Measurements from ENCODE around the gene ATG16L1. TPM values are rescaled to one million over a fixed set of nuclear protein-coding genes. Genes with fewer than 3 reads are reported as not detected.

Gene ATG16L1
- total RNA-seq, 1 experiment from 2014 or later: 20.2 TPM

DNA sequence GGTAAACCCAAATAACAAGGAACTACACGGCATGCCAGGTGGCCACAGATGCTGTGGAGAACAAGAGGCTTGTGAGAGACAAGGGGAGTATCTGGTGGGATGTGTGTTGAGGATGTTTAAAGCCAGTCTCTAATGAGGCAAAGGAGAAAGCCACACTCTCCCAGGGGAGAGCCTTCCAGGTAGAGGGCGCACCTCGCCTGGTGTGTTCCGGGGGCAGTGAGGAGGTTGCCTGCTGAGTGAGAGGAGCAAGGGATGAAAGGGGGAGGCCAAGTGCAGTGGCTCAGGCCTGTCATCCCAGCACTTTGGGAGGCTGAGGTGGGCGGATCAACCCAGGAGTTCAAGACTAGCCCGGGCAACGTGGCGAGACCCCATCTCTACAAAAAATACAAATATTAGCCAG is 72.4 kb downstream of the ATG16L1 start:
- Histone ChIP-seq H3K79me2 (ENCODE audit: low read length) (no peaks in the 10 kb centered on the region), H3K4me2 (ENCODE audit: low read depth, low read length, poor library complexity, severe bottlenecking) (no peak overlapping the region), H3K4me3 (ENCODE audit: low read length) (no peak overlapping the region), H2AFZ (ENCODE audit: low read length) (no peak overlapping the region), H3K4me1 (ENCODE audit: low read length) (peaks cover 7% of the 10 kb centered on the region), H4K20me1 (ENCODE audit: insufficient read depth, low read depth, low read length) (no peaks in the 10 kb centered on the region), H3K36me3 (ENCODE audit: insufficient read depth, low read length) (no peaks in the 10 kb centered on the region), H3K9ac (ENCODE audit: low read length) (no peak overlapping the region), H3K27ac (ENCODE audit: low read length) (no peak overlapping the region), H3K27me3 (ENCODE audit: low read length) (no peaks in the 10 kb centered on the region), H3K9me2 (replicated peaks; ENCODE audit: insufficient read depth, low read length) (no peaks in the 10 kb centered on the region), H3K9me3 (ENCODE audit: low read length) (no peaks in the 10 kb centered on the region)
- DNase-seq: no peak

DNA sequence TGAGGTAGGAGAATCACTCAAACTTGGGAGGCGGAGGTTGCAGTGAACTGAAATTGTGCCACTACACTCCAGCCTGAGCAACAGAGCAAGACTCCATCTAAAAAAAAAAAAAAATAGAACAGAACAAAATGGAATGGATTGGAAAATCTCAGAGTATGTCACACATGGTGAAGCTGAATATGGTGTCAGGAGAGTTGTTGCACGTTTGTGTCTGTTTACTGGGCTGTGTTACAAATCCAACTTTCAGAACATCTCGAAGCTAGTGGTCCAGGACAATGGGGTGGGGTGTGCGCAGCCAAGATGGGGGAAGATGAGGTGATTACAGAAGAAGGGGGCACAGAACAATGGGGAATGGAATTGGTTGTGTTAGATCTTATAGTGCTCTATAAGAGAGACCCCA is 73.8 kb downstream of the ATG16L1 start:
- Histone ChIP-seq H3K4me1 (ENCODE audit: low read length) (peaks cover 7% of the 10 kb centered on the region), H3K9me2 (replicated peaks; ENCODE audit: insufficient read depth, low read length) (no peaks in the 10 kb centered on the region), H3K4me3 (ENCODE audit: low read length) (no peak overlapping the region), H3K4me2 (ENCODE audit: low read depth, low read length, poor library complexity, severe bottlenecking) (no peak overlapping the region), H3K27ac (ENCODE audit: low read length) (no peak overlapping the region), H3K36me3 (ENCODE audit: insufficient read depth, low read length) (no peaks in the 10 kb centered on the region), H3K79me2 (ENCODE audit: low read length) (no peaks in the 10 kb centered on the region), H3K9me3 (ENCODE audit: low read length) (no peaks in the 10 kb centered on the region), H2AFZ (ENCODE audit: low read length) (no peak overlapping the region), H3K9ac (ENCODE audit: low read length) (no peak overlapping the region), H3K27me3 (ENCODE audit: low read length) (no peaks in the 10 kb centered on the region), H4K20me1 (ENCODE audit: insufficient read depth, low read depth, low read length) (no peaks in the 10 kb centered on the region)
- no peak for DNase-seq

DNA sequence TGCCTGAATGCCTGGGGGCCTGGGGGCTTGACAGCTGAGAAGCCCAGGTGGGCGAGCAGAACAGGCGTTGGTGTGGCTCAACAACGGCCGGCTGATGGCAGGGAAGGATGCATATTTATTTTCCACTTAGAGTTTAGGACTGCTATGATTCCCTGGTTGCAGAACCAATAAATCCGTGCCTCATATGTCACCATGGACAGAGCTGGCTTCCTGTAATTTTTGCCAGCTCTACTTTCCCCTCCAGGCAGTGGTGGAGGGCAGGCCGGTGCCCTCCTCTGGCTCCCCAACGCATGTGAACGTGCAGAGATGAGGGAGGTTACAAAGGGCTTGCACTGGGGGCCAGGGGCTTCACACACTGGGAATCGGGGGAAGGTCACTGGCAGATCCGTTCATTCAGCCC is 74.3 kb downstream of the ATG16L1 start:
- no peak overlapping the region for H2AFZ ChIP-seq (ENCODE audit: low read length)
- H3K9me3 ChIP-seq (ENCODE audit: low read length): no peaks in the 10 kb centered on the region

DNA sequence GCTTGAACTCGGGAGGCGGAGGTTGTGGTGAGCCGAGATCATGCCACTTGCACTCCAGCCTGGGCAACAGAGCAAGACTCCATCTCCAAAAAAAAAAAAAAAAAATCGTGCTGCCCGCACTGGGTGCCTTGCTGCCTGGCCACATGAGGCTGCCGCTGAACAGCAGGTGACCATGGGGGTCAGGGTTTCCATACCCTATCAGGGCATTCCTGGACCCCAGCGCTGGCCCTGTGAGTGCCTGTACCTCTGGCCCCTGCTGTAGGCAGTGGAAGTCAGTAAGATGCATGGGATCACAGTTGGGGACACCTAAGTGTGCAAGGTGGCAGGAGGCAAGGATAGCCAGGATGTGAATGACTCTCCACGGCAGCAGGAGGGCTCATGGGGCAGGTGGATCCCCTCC is 75.0 kb downstream of the ATG16L1 start:
- no peak for DNase-seq
- H3K79me2 ChIP-seq (ENCODE audit: low read length): no peaks in the 10 kb centered on the region
- no peak overlapping the region for H3K9ac ChIP-seq (ENCODE audit: low read length)
- no peak overlapping the region for H3K4me2 ChIP-seq (ENCODE audit: low read depth, low read length, poor library complexity, severe bottlenecking)
- H3K9me3 ChIP-seq (ENCODE audit: low read length): no peaks in the 10 kb centered on the region
- no peaks in the 10 kb centered on the region for H4K20me1 ChIP-seq (ENCODE audit: insufficient read depth, low read depth, low read length)
- no peak overlapping the region for H2AFZ ChIP-seq (ENCODE audit: low read length)
- H3K9me2 ChIP-seq (replicated peaks; ENCODE audit: insufficient read depth, low read length): no peaks in the 10 kb centered on the region
- no peak overlapping the region for H3K27ac ChIP-seq (ENCODE audit: low read length)
- H3K27me3 ChIP-seq (ENCODE audit: low read length): no peaks in the 10 kb centered on the region
- H3K4me1 ChIP-seq (ENCODE audit: low read length): peaks cover 12% of the 10 kb centered on the region
- no peak overlapping the region for H3K4me3 ChIP-seq (ENCODE audit: low read length)
- no peaks in the 10 kb centered on the region for H3K36me3 ChIP-seq (ENCODE audit: insufficient read depth, low read length)

More for the DNA sequence above, 74.3 kb downstream of the ATG16L1 start:
- Histone ChIP-seq H3K9ac (ENCODE audit: low read length) (no peak overlapping the region), H3K79me2 (ENCODE audit: low read length) (no peaks in the 10 kb centered on the region), H3K4me1 (ENCODE audit: low read length) (peaks cover 7% of the 10 kb centered on the region), H3K9me2 (replicated peaks; ENCODE audit: insufficient read depth, low read length) (no peaks in the 10 kb centered on the region), H3K27ac (ENCODE audit: low read length) (no peak overlapping the region), H3K4me2 (ENCODE audit: low read depth, low read length, poor library complexity, severe bottlenecking) (no peak overlapping the region), H3K36me3 (ENCODE audit: insufficient read depth, low read length) (no peaks in the 10 kb centered on the region), H4K20me1 (ENCODE audit: insufficient read depth, low read depth, low read length) (no peaks in the 10 kb centered on the region), H3K27me3 (ENCODE audit: low read length) (no peaks in the 10 kb centered on the region), H3K4me3 (ENCODE audit: low read length) (no peak overlapping the region)
- no peak for DNase-seq

DNA sequence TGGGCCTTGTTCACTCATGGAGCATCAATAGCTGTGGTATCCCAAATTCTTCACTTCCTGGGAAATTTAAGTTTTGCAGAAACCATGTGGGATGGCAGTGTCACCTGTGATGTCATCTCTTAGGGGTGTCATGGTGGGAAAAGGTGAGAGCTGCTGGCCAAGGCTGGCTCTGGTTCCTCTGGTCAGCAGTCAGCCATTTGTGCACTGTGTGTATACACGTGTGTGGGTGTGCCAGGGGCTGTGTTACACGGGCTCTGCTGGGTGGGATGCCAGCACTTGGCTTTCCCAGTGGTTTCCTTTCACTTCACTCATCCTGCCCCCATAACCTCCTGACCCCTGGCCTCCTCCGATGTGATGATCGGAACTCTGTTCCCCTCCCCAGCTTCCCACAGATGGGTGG is 77.4 kb downstream of the ATG16L1 start:
- H3K9me3 ChIP-seq (ENCODE audit: low read length): no peaks in the 10 kb centered on the region
- H2AFZ ChIP-seq (ENCODE audit: low read length): no peak overlapping the region
- H3K27ac ChIP-seq (ENCODE audit: low read length): no peak overlapping the region
- no peak overlapping the region for H3K4me2 ChIP-seq (ENCODE audit: low read depth, low read length, poor library complexity, severe bottlenecking)
- no peak overlapping the region for H3K9ac ChIP-seq (ENCODE audit: low read length)
- no peaks in the 10 kb centered on the region for H3K9me2 ChIP-seq (replicated peaks; ENCODE audit: insufficient read depth, low read length)
- DNase-seq: no peak
- no peaks in the 10 kb centered on the region for H3K36me3 ChIP-seq (ENCODE audit: insufficient read depth, low read length)
- H4K20me1 ChIP-seq (ENCODE audit: insufficient read depth, low read depth, low read length): no peaks in the 10 kb centered on the region
- peaks cover 12% of the 10 kb centered on the region for H3K4me1 ChIP-seq (ENCODE audit: low read length)
- H3K79me2 ChIP-seq (ENCODE audit: low read length): no peaks in the 10 kb centered on the region
- no peaks in the 10 kb centered on the region for H3K27me3 ChIP-seq (ENCODE audit: low read length)
- no peak overlapping the region for H3K4me3 ChIP-seq (ENCODE audit: low read length)

DNA sequence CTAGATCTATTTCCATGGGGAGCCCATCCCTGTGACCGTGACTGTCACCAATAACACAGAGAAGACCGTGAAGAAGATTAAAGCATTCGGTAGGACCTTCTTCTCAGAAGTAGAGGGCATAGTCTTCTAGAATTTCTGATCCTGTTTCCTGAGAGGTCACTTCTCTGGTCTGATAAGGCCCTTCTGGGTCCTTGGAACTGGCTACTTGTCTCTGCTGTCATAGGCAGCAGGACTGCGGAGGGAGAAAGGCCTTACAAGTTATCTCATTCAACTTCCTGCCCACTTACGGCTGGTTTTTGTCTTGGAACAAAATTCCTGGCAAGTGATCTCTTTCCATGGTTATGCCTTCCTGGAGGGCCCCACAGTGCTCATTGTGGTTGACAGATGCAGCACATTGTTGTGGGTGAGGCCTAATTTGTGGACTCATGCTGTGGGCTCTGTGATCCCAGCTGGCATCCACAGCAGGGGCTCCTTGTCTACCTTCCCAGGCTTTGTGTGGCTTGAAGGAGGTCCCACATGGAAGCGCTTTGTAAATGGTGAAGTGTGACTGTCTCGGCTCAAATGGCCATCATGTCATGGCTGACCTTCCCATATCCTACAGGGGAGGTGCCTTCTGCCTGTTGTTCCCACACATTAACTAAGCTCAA is 78.1 kb downstream of the ATG16L1 start:
- Histone ChIP-seq H4K20me1 (ENCODE audit: insufficient read depth, low read depth, low read length) (no peaks in the 10 kb centered on the region), H3K27me3 (ENCODE audit: low read length) (no peaks in the 10 kb centered on the region), H3K27ac (ENCODE audit: low read length) (no peak overlapping the region), H3K4me1 (ENCODE audit: low read length) (peaks cover 12% of the 10 kb centered on the region), H2AFZ (ENCODE audit: low read length) (no peak overlapping the region), H3K79me2 (ENCODE audit: low read length) (no peaks in the 10 kb centered on the region), H3K4me3 (ENCODE audit: low read length) (no peak overlapping the region), H3K9me3 (ENCODE audit: low read length) (no peaks in the 10 kb centered on the region), H3K9ac (ENCODE audit: low read length) (no peak overlapping the region), H3K9me2 (replicated peaks; ENCODE audit: insufficient read depth, low read length) (no peaks in the 10 kb centered on the region), H3K4me2 (ENCODE audit: low read depth, low read length, poor library complexity, severe bottlenecking) (no peak overlapping the region), H3K36me3 (ENCODE audit: insufficient read depth, low read length) (no peaks in the 10 kb centered on the region)
- DNase-seq: no peak

DNA sequence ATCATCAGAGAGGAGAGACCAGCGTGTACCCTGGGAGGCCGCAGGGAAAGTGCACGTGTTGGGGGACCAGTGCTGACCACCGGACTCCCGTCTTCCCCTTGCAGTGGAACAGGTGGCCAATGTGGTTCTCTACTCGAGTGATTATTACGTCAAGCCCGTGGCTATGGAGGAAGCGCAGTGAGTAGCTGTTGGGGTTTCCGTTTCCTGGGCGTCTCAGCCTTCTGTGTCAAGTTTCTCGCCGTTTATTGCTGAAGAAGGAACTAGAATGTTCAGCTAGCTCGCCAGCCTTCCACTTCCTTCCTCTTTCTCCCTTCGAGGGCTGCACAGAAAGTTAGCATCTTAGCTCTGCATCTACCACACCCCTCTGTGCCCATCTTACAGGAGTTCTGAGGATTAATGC is 80.1 kb downstream of the ATG16L1 start:
- Histone ChIP-seq H3K27ac (ENCODE audit: low read length) (peak overlapping the region; percentile 45; the same call in 1 of the 2 replicates), H3K4me3 (ENCODE audit: low read length) (peak overlapping the region; percentile 38), H3K4me2 (ENCODE audit: low read depth, low read length, poor library complexity, severe bottlenecking) (peak overlapping the region; percentile 56), H3K9me3 (ENCODE audit: low read length) (no peaks in the 10 kb centered on the region), H2AFZ (ENCODE audit: low read length) (peak overlapping the region; percentile 84), H3K27me3 (ENCODE audit: low read length) (no peaks in the 10 kb centered on the region), H3K36me3 (ENCODE audit: insufficient read depth, low read length) (no peaks in the 10 kb centered on the region), H3K4me1 (ENCODE audit: low read length) (peaks cover 12% of the 10 kb centered on the region), H3K9ac (ENCODE audit: low read length) (peak overlapping the region; percentile 37), H3K79me2 (ENCODE audit: low read length) (no peaks in the 10 kb centered on the region), H4K20me1 (ENCODE audit: insufficient read depth, low read depth, low read length) (no peaks in the 10 kb centered on the region), H3K9me2 (replicated peaks; ENCODE audit: insufficient read depth, low read length) (no peaks in the 10 kb centered on the region)
- peak; percentile 88 for DNase-seq

DNA sequence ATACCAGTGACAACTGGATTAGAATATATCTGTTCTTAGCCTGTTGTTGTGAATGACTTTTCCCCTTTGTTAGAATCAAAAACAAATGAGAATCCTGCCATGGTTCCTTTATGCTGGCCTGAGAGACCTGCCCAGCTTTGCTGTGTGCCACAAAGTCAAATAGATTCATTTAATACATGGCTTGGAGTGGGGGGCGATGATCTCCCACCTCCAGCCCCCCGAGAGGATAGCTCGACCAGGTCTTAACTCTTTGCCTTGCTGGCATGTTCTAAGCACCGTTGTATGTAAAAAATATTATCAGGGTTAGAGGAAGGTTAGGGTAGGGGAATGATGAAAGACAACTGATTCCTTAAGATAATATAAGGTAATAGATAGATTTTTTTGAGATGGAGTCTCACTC is 80.7 kb downstream of the ATG16L1 start:
- Histone ChIP-seq H3K27ac (ENCODE audit: low read length) (peak overlapping the region; percentile 45; the same call in 1 of the 2 replicates), H3K27me3 (ENCODE audit: low read length) (no peaks in the 10 kb centered on the region), H3K9me2 (replicated peaks; ENCODE audit: insufficient read depth, low read length) (no peaks in the 10 kb centered on the region), H3K4me3 (ENCODE audit: low read length) (no peak overlapping the region), H3K9me3 (ENCODE audit: low read length) (no peaks in the 10 kb centered on the region), H3K79me2 (ENCODE audit: low read length) (no peaks in the 10 kb centered on the region), H4K20me1 (ENCODE audit: insufficient read depth, low read depth, low read length) (no peaks in the 10 kb centered on the region), H3K4me1 (ENCODE audit: low read length) (peaks cover 12% of the 10 kb centered on the region), H3K9ac (ENCODE audit: low read length) (peak overlapping the region; percentile 37), H3K4me2 (ENCODE audit: low read depth, low read length, poor library complexity, severe bottlenecking) (peak overlapping the region; percentile 56), H3K36me3 (ENCODE audit: insufficient read depth, low read length) (no peaks in the 10 kb centered on the region), H2AFZ (ENCODE audit: low read length) (peak overlapping the region; percentile 84)
- DNase-seq: no peak
